ACC112 (cell line): ENCODE data around the gene ENTREP1.

Experiments used
- H2AFZ ChIP-seq: fragments of 200-600 bp; sonication (generic); one replicate; pipeline ENCODE4 v1.6.0; 2017; ENCODE audit warnings: antibody characterized with exemption, low read length; ENCODE audit not compliant: unreplicated experiment
- H3K27ac ChIP-seq: fragments of 200-600 bp; sonication (generic); 2 replicates; pipeline ENCODE4 v1.5.1; 2014; ENCODE audit warnings: low read depth, mild to moderate bottlenecking, antibody characterized with exemption, low read length, moderate library complexity
- H3K27me3 ChIP-seq: fragments of 200-600 bp; sonication (generic); 2 replicates; pipeline ENCODE4 v1.6.1; 2014; ENCODE audit warnings: mild to moderate bottlenecking, antibody characterized with exemption, low read length, moderate library complexity, mixed read lengths; ENCODE audit not compliant: insufficient read depth
- H3K36me3 ChIP-seq: fragments of 200-600 bp; sonication (generic); 2 replicates; pipeline ENCODE4 v1.6.1; 2016; ENCODE audit warnings: mild to moderate bottlenecking, antibody characterized with exemption, low read length, moderate library complexity, mixed read lengths; ENCODE audit not compliant: insufficient read depth
- H3K4me1 ChIP-seq: fragments of 200-600 bp; sonication (generic); one replicate; pipeline ENCODE4 v1.6.1; 2016; ENCODE audit warnings: low read length, mixed read lengths; ENCODE audit not compliant: insufficient read depth, unreplicated experiment, control insufficient read depth
- H3K4me3 ChIP-seq: fragments of 200-600 bp; sonication (generic); 2 replicates; pipeline ENCODE4 v1.5.1; 2014; ENCODE audit warnings: mild to moderate bottlenecking, low read depth, low read length
- H3K79me2 ChIP-seq: fragments of 200-600 bp; sonication (generic); one replicate; pipeline ENCODE4 v1.6.0; 2016; ENCODE audit warnings: low read length; ENCODE audit not compliant: control insufficient read depth, unreplicated experiment, insufficient read depth

The ENTREP1 gene, protein sequence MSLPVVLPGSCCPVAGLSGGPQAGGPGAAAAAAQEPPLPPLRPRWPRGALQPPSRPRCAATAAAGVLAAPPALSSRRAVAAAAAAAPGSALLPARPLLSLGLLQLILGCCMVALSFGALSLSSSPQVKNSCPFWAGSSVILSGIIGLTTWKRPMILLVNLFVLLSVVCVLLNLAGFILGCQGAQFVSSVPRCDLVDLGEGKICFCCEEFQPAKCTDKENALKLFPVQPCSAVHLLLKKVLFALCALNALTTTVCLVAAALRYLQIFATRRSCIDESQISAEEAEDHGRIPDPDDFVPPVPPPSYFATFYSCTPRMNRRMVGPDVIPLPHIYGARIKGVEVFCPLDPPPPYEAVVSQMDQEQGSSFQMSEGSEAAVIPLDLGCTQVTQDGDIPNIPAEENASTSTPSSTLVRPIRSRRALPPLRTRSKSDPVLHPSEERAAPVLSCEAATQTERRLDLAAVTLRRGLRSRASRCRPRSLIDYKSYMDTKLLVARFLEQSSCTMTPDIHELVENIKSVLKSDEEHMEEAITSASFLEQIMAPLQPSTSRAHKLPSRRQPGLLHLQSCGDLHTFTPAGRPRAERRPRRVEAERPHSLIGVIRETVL

DNA sequence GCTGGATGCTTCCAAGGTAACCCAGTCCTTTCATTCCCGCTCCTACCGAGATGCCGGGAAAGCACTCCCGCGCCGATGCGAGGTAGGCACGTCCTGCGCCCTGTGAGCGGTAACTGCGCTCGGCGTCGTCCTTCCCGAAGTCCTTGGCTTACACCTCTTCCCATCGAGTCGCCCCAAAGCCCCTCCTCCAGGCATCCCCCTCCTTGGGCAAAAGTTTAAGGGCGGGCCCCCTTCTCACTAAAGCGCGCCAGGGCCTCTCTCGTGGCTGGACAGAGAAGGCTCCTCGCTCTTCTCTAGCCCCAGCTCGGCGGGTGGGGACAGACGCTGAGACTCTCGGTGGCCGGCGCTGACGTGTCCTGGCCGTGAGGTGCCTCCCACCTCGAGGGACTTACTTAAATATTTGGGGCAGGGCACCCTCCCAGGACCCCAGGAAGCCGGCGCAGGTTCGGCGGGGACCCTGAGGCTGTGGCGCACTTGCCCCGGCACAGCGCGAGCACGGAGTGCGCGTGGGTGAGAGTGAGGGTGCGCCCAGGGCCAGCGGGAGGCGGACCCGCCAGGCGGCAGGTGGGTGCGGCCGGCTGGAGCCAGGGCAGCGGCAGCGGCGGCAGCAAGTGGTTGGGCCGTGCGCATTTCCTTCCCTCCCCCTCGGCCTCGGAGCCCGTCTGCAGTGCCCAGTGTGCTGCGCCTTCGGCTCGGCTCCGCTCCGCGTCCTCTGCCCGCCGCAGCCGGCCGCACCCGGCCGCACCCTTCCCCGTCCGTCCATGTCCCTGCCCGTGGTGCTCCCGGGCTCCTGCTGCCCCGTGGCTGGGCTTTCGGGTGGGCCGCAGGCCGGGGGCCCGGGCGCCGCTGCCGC is at the start of gene ENTREP1:
ENTREP1 (plus strand) TSS at position 667 of the 853 bp plus-strand sequence; CDS start at position 762, 95 bp downstream.
- Histone ChIP-seq H3K36me3 (no peaks in the 10 kb centered on the region), H3K4me3 (peak within 1 kb of the TSS; percentile 66), H3K4me1 (no peaks in the 10 kb centered on the region), H2AFZ (no peak within 1 kb of the TSS), H3K27ac (no peak within 1 kb of the TSS), H3K27me3 (peaks cover 85% of the 10 kb centered on the region), H3K79me2 (no peaks in the 10 kb centered on the region)

- Histone ChIP-seq H3K36me3 (no peaks in the 10 kb centered on the region), H3K4me1 (no peaks in the 10 kb centered on the region), H2AFZ (no peak overlapping the region), H3K79me2 (no peaks in the 10 kb centered on the region), H3K27ac (no peak overlapping the region), H3K27me3 (peaks cover 43% of the 10 kb centered on the region), H3K4me3 (no peak overlapping the region)
These were observed 48.2 kb upstream of the ENTREP1 start for GRCh38 chr9:69276775-69277174.

DNA sequence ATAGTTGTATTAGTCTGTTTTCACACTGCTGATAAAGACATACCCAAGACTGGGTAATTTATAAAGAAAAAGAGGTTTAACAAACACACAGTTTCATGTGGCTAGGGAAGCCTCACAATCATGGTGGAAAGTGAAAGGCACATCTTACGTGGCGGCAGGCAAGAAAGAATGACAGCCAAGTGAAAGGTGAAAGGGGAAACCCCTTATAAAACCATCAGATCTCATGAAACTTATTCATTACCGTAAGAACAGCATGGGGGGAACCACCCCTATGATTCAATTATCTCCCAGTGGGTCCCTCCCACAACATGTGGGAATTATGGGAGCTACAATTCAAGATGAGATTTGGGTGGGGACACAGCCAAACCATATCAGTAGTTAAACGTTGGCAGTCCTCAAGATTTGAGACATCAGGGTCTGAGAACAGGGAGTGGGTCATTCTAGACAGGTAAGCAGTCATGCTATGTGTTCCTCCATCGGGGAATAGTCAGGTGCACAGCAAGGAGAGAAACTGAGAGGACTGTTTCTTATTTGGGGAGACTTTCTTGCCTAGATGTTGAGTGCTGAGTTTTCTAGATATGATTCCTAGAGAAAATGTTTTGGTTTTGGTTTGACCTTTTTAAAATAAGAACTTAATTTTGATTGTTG is 45.8 kb upstream of the ENTREP1 start:
- peaks cover 55% of the 10 kb centered on the region for H3K27me3 ChIP-seq
- no peak overlapping the region for H3K27ac ChIP-seq
- no peaks in the 10 kb centered on the region for H3K79me2 ChIP-seq
- H2AFZ ChIP-seq = no peak overlapping the region
- no peak overlapping the region for H3K4me3 ChIP-seq
- H3K4me1 ChIP-seq = no peaks in the 10 kb centered on the region
- no peaks in the 10 kb centered on the region for H3K36me3 ChIP-seq

GRCh38 chr9:69279733-69280132 is 45.3 kb upstream of the ENTREP1 start:
- H3K27me3 ChIP-seq = peaks cover 52% of the 10 kb centered on the region
- no peaks in the 10 kb centered on the region for H3K4me1 ChIP-seq
- H3K27ac ChIP-seq = no peak overlapping the region
- no peak overlapping the region for H3K4me3 ChIP-seq
- H3K36me3 ChIP-seq = no peaks in the 10 kb centered on the region
- H3K79me2 ChIP-seq = no peaks in the 10 kb centered on the region
- H2AFZ ChIP-seq = no peak overlapping the region

DNA sequence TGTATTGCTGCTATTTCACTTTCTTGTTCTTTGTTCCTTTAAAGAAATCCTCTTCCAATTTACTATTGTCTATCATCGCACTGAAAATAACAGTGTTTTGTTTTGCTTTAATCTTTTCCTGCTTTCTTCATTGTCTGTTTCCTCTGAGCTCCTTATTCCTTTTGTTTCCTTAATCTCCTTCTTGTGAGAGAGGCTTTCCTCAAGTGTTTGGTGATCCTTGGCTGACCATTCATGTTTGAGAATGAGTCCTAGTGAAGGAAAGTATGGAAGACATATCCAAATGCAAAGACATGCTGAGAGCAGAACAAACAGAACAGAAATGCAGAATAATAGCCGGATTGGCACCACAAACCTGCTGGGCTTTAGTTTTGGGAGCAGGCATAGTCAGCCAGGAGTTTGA is 42.0 kb upstream of the ENTREP1 start:
- no peak overlapping the region for H2AFZ ChIP-seq
- H3K27ac ChIP-seq = no peak overlapping the region
- no peaks in the 10 kb centered on the region for H3K36me3 ChIP-seq
- no peak overlapping the region for H3K4me3 ChIP-seq
- H3K4me1 ChIP-seq = no peaks in the 10 kb centered on the region
- H3K79me2 ChIP-seq = no peaks in the 10 kb centered on the region
- H3K27me3 ChIP-seq = peaks cover 65% of the 10 kb centered on the region

GRCh38 chr9:69292078-69292477 is 32.9 kb upstream of the ENTREP1 start:
- no peak overlapping the region for H3K4me3 ChIP-seq
- no peaks in the 10 kb centered on the region for H3K4me1 ChIP-seq
- no peak overlapping the region for H3K27ac ChIP-seq
- H2AFZ ChIP-seq = no peak overlapping the region
- H3K79me2 ChIP-seq = no peaks in the 10 kb centered on the region
- H3K36me3 ChIP-seq = no peaks in the 10 kb centered on the region
- H3K27me3 ChIP-seq = peaks cover 70% of the 10 kb centered on the region

- H3K27me3 ChIP-seq = peaks cover 70% of the 10 kb centered on the region
- H3K4me1 ChIP-seq = no peaks in the 10 kb centered on the region
- no peak overlapping the region for H3K27ac ChIP-seq
- H3K4me3 ChIP-seq = no peak overlapping the region
- no peak overlapping the region for H2AFZ ChIP-seq
- no peaks in the 10 kb centered on the region for H3K36me3 ChIP-seq
- H3K79me2 ChIP-seq = no peaks in the 10 kb centered on the region
These were observed 31.9 kb upstream of the ENTREP1 start for GRCh38 chr9:69293156-69293555.

DNA sequence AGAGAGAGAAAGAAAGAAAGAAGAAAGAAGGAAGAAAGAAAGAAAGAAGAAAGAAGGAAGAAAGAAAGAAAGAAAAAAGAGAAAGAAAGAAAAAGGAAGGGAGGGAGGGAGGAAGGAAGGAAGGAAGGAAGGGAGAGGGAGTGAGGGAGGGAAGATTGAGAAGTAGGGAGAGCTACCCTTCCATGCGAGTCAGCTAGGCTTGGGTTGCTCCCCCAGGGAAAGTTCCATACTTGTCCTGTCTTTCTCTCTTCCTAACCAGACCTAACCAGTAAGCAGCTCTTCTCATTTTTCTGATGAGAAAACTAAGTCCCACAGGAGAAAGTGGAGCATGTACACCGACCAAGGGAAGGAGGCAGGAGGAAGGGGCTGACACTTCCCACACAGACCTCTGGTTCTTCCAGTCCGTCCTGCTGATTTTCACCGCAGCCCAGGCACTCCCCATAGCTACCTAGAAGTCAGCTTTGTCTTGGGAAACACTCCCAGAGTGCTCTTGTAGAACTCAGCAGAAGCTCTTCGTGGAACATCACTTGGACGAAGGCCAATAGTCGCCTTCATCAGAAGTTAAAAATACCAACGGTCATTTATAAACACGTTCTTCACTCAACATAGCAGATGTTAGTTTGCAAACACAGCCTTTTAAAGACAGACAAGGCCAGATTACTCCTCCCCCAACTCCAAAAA is 29.0 kb upstream of the ENTREP1 start:
- Histone ChIP-seq H3K4me1 (no peaks in the 10 kb centered on the region), H3K4me3 (no peak overlapping the region), H2AFZ (no peak overlapping the region), H3K27ac (no peak overlapping the region), H3K79me2 (no peaks in the 10 kb centered on the region), H3K36me3 (no peaks in the 10 kb centered on the region), H3K27me3 (peaks cover 70% of the 10 kb centered on the region)

DNA sequence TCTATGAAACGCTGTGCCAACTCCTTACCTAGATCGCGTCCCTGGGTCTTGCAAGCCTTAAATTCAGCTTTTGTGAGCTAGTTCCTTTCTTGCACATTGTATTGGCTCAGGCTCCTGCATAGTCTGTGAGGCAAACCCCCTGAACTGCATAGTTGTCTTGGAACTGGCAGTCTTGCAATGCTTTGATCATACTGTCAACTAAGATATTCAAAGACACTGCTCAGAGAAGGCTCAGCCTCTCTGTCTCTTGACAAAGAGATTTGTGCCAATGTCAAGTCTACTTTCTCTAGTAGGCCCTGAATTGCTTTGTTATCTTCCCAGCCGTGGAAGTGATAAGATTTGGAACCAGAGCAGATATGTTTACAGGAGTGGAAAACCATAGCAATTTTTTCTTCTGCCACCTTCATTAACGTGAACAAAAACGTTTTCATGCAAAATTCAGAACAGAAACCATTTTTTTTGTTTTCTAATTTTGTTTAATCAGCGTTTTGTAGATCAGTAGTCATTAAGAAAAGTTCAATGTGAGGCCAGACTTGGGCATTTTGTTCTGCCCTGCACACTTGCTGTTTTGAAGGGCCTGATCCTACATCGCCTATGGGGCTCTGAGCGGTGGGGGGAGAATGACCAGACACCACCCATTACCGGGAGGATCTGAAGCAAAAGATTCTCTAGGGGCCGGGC is 27.6 kb upstream of the ENTREP1 start:
- no peaks in the 10 kb centered on the region for H3K79me2 ChIP-seq
- H3K27ac ChIP-seq = no peak overlapping the region
- H3K27me3 ChIP-seq = peaks cover 69% of the 10 kb centered on the region
- no peak overlapping the region for H3K4me3 ChIP-seq
- H3K36me3 ChIP-seq = no peaks in the 10 kb centered on the region
- no peak overlapping the region for H2AFZ ChIP-seq
- H3K4me1 ChIP-seq = no peaks in the 10 kb centered on the region
